Smooth muscle cell (in vitro differentiated cells): ENCODE results near the gene PDGFA. TPM values are rescaled to one million over a fixed set of nuclear protein-coding genes. Genes with fewer than 3 reads are reported as not detected.
A peak's percentile ranks its signal among the peaks of the same experiment; 100 is the strongest.

ENCODE experiments used
- DNase-seq: peaks from one replicate; lab custom pipeline; 2025; ENCODE audit not compliant: unreplicated experiment; lab: John Stamatoyannopoulos, UW
- H2AFZ ChIP-seq: fragments of 200-600 bp; sonication (generic); 2 replicates; pipeline ENCODE4 v1.6.0; 2016; ENCODE audit warnings: antibody characterized with exemption, low read depth, mild to moderate bottlenecking
- H3F3A ChIP-seq: fragments of 200-600 bp; sonication (generic); 2 replicates; pipeline ENCODE4 v1.6.0; 2017; ENCODE audit warnings: antibody characterized with exemption, low read depth
- H3K27ac ChIP-seq: fragments of 200-600 bp; sonication (generic); 2 replicates; pipeline ENCODE4 v1.5.1; 2016; ENCODE audit warnings: low read depth, mild to moderate bottlenecking
- H3K27me3 ChIP-seq: fragments of 200-600 bp; sonication (generic); 2 replicates; pipeline ENCODE4 v1.6.1; 2016; ENCODE audit warnings: low read depth, mild to moderate bottlenecking
- H3K36me3 ChIP-seq: fragments of 200-600 bp; sonication (generic); 2 replicates; pipeline ENCODE4 v1.5.1; 2016; ENCODE audit warnings: low read depth
- H3K4me1 ChIP-seq: fragments of 200-600 bp; sonication (generic); 2 replicates; pipeline ENCODE4 v1.5.1; 2016; ENCODE audit warnings: low read depth
- H3K4me2 ChIP-seq: fragments of 200-600 bp; sonication (generic); 2 replicates; pipeline ENCODE4 v1.6.0; 2016; ENCODE audit warnings: mild to moderate bottlenecking
- H3K4me3 ChIP-seq: fragments of 200-600 bp; sonication (generic); 2 replicates; pipeline ENCODE4 v1.5.1; 2016; ENCODE audit warnings: mild to moderate bottlenecking
- H3K79me2 ChIP-seq: fragments of 200-600 bp; sonication (generic); 2 replicates; pipeline ENCODE4 v1.6.0; 2016; ENCODE audit warnings: low read depth, mild to moderate bottlenecking
- H3K9ac ChIP-seq: fragments of 200-600 bp; sonication (generic); 2 replicates; pipeline ENCODE4 v1.6.0; 2016; ENCODE audit warnings: low read depth
- H3K9me3 ChIP-seq: fragments of 200-600 bp; sonication (generic); replicated peaks from 2 replicates; pipeline ENCODE4 v1.5.1; 2016; ENCODE audit warnings: low read depth
- H4K20me1 ChIP-seq: fragments of 200-600 bp; sonication (generic); 2 replicates; pipeline ENCODE4 v1.6.0; 2016; ENCODE audit warnings: low read depth
- WGBS: methylation state at CpG from one replicate; pipeline ENCODE4 v1.1.7; 2016; ENCODE audit warnings: low lambda C conversion rate; 5-methylcytosine and 5-hydroxymethylcytosine counted together
- polyA plus RNA-seq: library from polyadenylated mRNA; unstranded; fragments of >200 nt; fragmentation: Nextera tagmentation; extraction: Ambion mirVana; gene quantifications from 2 replicates; pipeline ENCODE4 v1.2.1, GENCODE V29; 2016
- total RNA-seq: library from RNA; depleted of rRNA; stranded (reverse); fragments of >200 nt; gene quantifications from 2 replicates; pipeline ENCODE4 v1.2.3, GENCODE V29; 2014
- TF ChIP-seq, protein P1 (sequence below): fragments of 200-600 bp; sonication (generic); IDR thresholded peaks from 2 replicates; pipeline ENCODE4 v1.5.1; 2017; ENCODE audit warnings: borderline replicate concordance, mild to moderate bottlenecking, antibody characterized with exemption; ENCODE audit not compliant: insufficient read depth, poor library complexity, severe bottlenecking

PDGFA gene
- total and polyA plus RNA-seq, 2 experiments from 2014 or later: 32.0 to 68.1 TPM

DNA sequence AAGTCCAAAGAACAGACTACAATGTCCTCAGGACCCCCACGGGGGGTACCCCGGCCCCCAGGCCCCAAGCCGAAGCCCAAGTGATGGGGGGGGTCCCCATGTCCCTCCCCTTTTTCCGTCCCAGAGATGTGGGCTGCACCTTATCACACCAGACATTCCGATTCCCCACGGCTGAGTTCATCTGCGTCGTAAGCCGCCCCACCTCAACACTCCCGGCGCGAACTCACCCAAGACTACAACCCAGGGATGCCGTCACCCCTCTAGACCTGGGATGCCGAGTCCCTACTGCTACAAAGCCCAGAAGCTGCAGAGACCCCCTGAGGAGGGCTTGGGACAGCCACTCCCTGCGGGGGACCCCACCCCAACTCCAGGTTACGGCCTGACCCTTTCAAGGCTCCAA lies 14.5 kb downstream of the PDGFA start:
- H3K79me2 ChIP-seq: peaks cover 49% of the 10 kb centered on the region
- no peak overlapping the region for H3K27ac ChIP-seq
- peaks cover 100% of the 10 kb centered on the region for H4K20me1 ChIP-seq

DNA sequence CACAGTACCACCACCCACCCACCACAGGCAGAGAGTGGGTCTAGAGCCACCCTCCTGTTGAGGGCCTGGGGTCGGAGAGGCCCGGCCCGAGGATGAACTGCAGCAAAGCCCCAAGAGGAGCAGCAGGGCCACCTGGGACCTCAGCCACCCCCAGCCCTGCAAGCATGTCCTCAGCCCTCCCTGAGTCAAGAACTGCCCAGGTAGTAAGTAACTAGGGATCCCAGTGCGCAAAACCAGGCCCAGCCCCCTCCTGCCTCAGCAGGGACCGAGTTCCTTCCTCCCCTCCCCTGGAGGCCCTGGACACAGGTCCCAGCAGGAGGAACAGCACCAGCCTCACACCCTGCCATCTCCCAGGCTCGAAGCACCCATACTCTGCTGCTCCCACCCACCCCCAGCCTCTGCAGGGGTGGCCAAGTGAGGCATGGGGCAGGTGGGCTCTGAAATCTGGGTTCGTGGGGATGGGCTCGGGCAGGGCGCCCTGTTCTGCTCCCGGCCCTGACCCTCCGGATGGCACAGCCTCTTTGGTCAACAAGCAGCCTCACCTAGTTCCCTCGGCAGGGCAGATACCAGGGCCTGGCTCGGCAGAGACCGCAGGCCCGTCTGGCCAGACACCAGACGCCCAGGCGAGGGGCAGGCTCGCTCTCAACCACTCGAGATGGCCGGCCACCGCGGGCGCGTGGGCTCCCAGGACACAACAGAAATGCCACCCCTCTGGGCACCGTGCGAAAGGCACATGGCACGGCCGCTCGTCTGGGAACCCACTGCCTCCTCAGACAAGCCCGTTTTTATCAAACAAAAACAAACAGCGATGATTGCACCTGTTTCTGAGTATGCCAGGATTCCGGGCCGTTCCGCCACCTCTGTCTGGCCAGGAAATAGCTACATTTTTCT lies 15.2 kb downstream of the PDGFA start:
- H3F3A ChIP-seq: peaks cover 25% of the 10 kb centered on the region
- no peaks in the 10 kb centered on the region for H3K4me1 ChIP-seq
- 93% methylated on average over 34 of the region's 34 CpGs for WGBS
- no peak for DNase-seq
- no peak overlapping the region for H3K4me3 ChIP-seq
- H4K20me1 ChIP-seq: peaks cover 99% of the 10 kb centered on the region
- no peak overlapping the region for H3K9ac ChIP-seq
- no peak overlapping the region for H2AFZ ChIP-seq
- H3K79me2 ChIP-seq: peaks cover 45% of the 10 kb centered on the region
- H3K27ac ChIP-seq: peak overlapping the region; percentile 38
- no peaks in the 10 kb centered on the region for H3K27me3 ChIP-seq
- H3K36me3 ChIP-seq: no peaks in the 10 kb centered on the region
- TF ChIP-seq, protein P1, sequence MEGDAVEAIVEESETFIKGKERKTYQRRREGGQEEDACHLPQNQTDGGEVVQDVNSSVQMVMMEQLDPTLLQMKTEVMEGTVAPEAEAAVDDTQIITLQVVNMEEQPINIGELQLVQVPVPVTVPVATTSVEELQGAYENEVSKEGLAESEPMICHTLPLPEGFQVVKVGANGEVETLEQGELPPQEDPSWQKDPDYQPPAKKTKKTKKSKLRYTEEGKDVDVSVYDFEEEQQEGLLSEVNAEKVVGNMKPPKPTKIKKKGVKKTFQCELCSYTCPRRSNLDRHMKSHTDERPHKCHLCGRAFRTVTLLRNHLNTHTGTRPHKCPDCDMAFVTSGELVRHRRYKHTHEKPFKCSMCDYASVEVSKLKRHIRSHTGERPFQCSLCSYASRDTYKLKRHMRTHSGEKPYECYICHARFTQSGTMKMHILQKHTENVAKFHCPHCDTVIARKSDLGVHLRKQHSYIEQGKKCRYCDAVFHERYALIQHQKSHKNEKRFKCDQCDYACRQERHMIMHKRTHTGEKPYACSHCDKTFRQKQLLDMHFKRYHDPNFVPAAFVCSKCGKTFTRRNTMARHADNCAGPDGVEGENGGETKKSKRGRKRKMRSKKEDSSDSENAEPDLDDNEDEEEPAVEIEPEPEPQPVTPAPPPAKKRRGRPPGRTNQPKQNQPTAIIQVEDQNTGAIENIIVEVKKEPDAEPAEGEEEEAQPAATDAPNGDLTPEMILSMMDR: no peak
- no peak overlapping the region for H3K4me2 ChIP-seq
- no peaks in the 10 kb centered on the region for H3K9me3 ChIP-seq

More for the DNA sequence above, 14.5 kb downstream of the PDGFA start:
- TF ChIP-seq, protein P1: no peak
- Histone ChIP-seq H3F3A (peaks cover 25% of the 10 kb centered on the region), H2AFZ (no peak overlapping the region), H3K9me3 (no peaks in the 10 kb centered on the region), H3K9ac (no peak overlapping the region), H3K4me3 (no peak overlapping the region), H3K4me1 (no peaks in the 10 kb centered on the region), H3K4me2 (no peak overlapping the region), H3K36me3 (no peaks in the 10 kb centered on the region), H3K27me3 (no peaks in the 10 kb centered on the region)
- WGBS: 90% methylated on average over 14 of the region's 16 CpGs
- DNase-seq: no peak

DNA sequence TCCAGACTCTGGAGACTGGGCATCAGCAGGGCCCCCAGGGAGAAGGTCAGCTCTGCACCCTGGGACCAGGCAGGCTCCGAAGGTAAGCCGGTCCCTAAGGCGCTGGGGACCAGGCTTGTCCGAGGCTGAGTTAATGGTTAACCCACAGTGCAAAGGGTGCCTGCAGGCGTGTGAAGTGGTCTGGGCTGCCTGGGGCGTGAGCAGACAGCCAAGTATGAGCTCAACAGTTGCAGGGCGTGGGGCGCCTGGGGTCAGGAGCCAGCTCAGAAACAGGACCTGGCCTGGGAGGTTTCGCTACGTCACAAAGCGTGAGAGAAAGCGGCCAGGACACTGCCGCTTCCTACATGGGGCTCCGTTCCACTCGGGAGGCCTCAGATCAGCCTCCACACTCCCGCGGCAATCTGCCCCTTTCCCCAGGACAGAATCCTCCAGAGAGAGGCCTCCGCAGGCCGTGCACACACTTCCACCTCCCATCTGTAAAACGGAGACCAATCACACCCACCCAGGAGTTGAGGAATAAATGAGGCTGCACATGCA lies 16.0 kb downstream of the PDGFA start:
- Histone ChIP-seq H3K4me1 (no peaks in the 10 kb centered on the region), H3K4me3 (no peak overlapping the region), H3K36me3 (peaks cover 1% of the 10 kb centered on the region), H2AFZ (no peak overlapping the region), H3K4me2 (no peak overlapping the region), H3K9ac (no peak overlapping the region), H3K27me3 (no peaks in the 10 kb centered on the region), H3K9me3 (no peaks in the 10 kb centered on the region), H3K27ac (peak overlapping the region; percentile 38), H3K79me2 (peaks cover 36% of the 10 kb centered on the region), H4K20me1 (peaks cover 98% of the 10 kb centered on the region), H3F3A (peaks cover 26% of the 10 kb centered on the region)
- TF ChIP-seq, protein P1: no peak
- 75% methylated on average over 19 of the region's 20 CpGs for WGBS
- no peak for DNase-seq

DNA sequence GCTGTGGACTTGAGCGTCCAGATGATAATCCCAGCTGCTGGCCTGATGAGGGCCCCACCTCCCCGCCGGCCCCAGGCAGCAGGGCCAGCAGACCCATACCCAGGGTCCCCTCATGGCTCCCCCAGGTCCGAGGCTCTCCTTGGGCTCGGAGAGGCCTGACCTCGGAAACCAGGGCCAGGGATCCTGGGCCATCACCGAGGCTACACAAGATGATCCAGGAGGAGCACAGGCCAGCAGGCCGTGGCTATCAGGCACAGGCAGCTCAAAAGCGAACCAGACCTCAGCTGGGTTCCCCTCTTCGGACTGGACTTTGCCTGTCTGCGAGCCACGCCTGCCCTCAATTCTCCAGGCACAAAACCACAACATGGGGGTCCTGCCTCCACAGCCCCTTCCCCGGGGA lies 17.4 kb downstream of the PDGFA start:
- H3K4me1 ChIP-seq: no peaks in the 10 kb centered on the region
- H3K9me3 ChIP-seq: no peaks in the 10 kb centered on the region
- H3K4me2 ChIP-seq: no peak overlapping the region
- H4K20me1 ChIP-seq: peaks cover 96% of the 10 kb centered on the region
- H3F3A ChIP-seq: peaks cover 30% of the 10 kb centered on the region
- no peak overlapping the region for H3K4me3 ChIP-seq
- no peak overlapping the region for H3K27ac ChIP-seq
- H2AFZ ChIP-seq: no peak overlapping the region
- TF ChIP-seq, protein P1: no peak
- peaks cover 26% of the 10 kb centered on the region for H3K79me2 ChIP-seq
- WGBS: 97% methylated on average over 13 of the region's 13 CpGs
- H3K27me3 ChIP-seq: no peaks in the 10 kb centered on the region
- DNase-seq: no peak
- H3K36me3 ChIP-seq: peaks cover 10% of the 10 kb centered on the region
- no peak overlapping the region for H3K9ac ChIP-seq
